Upper lobe of left lung (tissue), 4 donors: ENCODE data around the gene HHAT.

ENCODE experiments used
- EP300 ChIP-seq, 4 donors: sonication (generic); formaldehyde crosslinking; IDR thresholded peaks; one replicate each; pipeline ENCODE4 v1.5.1; 2017; ENCODE audit warnings: antibody characterized with exemption in 4 of 4, control low read depth in 2 of 4
- POLR2A ChIP-seq, 4 donors: fragments of 450-650 bp; IDR thresholded peaks; one replicate each; pipeline ENCODE4 v1.5.1; 2016 to 2017; ENCODE audit warnings: antibody characterized with exemption in 4 of 4, mild to moderate bottlenecking in 2 of 4
- TF ChIP-seq, protein P1 (sequence below), 6 experiments: fragments of 450-650 bp in 4 of 6; fragments of 200-600 bp in 2 of 6; sonication (generic) in 2 of 6; IDR thresholded peaks; one replicate each; pipeline ENCODE4 v1.5.1; 2016 to 2019; ENCODE audit warnings: antibody characterized with exemption in 6 of 6

DNA sequence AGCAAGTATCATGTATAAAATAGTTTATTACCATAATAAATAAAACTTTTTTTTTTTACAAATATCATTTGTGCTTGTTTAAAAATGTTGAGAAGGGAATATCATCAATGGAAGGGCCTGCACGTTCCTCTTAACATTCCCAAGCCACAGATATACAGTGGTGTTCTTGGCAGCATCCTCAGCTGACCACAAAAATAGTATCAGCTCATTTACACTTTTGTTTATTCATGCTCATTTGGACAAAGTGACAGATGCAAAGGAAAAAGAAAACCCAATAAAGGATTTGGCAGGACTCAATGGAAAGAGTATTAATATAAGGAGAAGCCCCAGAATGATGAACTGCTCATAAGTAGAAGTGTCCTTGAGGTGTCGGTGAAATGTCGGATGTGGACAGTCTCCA is 349.6 kb downstream of the HHAT start:
- TF ChIP-seq POLR2A (IDR thresholded peaks at IDR 0.05) (no peak), EP300 (IDR thresholded peaks at IDR 0.05) (no peak)
- TF ChIP-seq, protein P1, sequence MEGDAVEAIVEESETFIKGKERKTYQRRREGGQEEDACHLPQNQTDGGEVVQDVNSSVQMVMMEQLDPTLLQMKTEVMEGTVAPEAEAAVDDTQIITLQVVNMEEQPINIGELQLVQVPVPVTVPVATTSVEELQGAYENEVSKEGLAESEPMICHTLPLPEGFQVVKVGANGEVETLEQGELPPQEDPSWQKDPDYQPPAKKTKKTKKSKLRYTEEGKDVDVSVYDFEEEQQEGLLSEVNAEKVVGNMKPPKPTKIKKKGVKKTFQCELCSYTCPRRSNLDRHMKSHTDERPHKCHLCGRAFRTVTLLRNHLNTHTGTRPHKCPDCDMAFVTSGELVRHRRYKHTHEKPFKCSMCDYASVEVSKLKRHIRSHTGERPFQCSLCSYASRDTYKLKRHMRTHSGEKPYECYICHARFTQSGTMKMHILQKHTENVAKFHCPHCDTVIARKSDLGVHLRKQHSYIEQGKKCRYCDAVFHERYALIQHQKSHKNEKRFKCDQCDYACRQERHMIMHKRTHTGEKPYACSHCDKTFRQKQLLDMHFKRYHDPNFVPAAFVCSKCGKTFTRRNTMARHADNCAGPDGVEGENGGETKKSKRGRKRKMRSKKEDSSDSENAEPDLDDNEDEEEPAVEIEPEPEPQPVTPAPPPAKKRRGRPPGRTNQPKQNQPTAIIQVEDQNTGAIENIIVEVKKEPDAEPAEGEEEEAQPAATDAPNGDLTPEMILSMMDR (IDR thresholded peaks at IDR 0.05) = no peak
